HG03060 (cell line): ENCODE results near the gene MAST2.
"Not testable (repeated sequence)": the region's sequence is repeated elsewhere in the genome, so short reads cannot be mapped to it uniquely, and the experiment has no call there.

Experiments
- ATAC-seq: cut with Tn5 transposase; IDR thresholded peaks from one replicate; pipeline ENCODE4 v1.9.1; 2021; ENCODE audit warnings: low read depth, moderate number of reproducible peaks; ENCODE audit not compliant: unreplicated experiment

Gene MAST2

DNA sequence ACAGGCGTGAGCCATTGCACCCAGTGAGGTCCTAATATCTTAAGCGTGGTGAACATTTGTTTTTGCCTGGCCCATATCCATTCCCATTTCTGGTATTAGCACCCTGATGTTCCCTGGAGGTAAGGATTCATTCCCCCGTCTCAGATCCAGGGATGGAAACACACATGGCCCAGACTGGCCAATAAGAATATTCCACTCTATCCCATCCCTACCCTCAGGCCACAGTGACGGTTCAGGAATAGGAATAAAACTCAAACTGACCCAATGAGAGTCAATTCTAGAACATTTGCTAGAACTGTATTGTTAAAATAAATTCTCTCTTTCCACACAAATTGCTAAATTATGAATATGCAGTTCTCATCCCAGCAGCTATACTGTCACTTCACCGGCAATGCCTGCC is 252.9 kb downstream of the MAST2 start:
- no peak for ATAC-seq

DNA sequence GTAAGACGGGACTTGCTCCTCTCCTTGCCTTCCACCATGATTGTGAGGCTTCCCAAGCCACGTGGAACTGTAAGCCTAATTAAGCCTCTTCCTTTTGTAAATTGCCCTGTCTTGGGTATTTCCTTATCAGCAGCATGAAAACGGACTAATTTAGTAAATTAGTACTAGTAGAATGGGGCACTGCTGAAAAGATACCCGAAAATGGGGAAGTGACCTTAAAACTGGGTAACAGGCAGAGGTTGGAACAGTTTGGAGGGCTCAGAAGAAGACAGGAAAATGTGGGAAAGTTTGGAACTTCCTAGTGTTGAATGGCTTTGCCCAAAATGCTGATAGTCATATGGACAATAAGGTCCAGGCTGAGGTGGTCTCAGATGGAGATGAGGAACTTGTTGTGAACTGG is 253.8 kb downstream of the MAST2 start:
- not testable (repeated sequence) for ATAC-seq

DNA sequence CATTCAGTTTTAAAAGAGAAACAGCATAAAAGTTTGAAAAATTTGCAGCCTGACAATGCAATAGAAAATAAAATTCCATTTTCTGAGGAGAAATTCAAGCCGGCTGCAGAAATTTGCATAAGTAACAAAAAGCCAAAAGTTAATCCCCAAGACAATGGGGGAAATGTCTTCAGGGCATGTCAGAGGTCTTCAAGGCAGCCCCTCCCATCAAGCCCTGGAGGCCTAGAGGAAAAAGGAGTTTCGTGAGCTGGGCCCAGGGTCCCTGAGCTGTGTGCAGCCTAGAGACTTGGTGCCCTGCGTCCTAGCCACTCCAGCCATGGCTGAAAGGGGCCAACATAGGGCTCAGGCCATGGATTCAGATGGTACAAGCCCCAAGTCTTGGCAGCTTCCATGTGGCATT is 254.4 kb downstream of the MAST2 start:
- ATAC-seq = no peak

DNA sequence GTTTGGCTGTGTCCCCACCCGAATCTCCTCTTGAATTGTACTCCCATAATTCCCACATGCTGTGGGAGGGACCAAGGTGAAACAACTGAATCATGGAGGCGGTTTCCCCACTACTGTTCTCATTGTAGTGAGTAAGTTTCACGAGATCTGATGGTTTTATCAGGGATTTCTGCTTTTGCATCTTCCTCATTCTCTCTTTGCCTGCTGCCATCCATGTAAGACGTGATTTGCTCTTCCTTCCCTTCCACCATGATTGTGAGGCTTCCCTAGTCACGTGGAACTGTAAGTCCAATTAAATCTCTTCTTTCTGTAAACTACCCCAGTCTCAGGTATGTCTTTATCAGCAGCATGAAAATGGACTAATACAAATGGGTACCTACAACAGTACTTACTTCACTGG is 255.5 kb downstream of the MAST2 start:
- ATAC-seq = no peak

DNA sequence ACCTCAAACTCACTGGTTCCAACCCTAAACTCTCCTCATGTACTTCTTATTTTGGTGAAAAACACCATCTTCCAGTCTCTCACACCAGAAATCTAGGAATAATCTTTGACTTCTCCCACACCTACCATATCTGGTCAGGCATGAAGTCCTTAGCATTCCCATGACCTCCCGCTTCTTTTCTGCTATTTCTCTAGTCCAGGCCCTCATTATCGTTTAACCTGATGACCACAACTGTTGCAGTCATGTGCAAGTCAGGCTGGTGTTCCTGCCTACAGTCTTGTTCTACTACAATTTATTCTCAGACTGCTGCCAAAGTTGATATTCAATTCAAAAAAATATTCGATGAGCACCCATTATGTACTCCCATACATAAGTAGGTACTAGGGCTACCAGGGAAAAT is 257.7 kb downstream of the MAST2 start:
- ATAC-seq = no peak

DNA sequence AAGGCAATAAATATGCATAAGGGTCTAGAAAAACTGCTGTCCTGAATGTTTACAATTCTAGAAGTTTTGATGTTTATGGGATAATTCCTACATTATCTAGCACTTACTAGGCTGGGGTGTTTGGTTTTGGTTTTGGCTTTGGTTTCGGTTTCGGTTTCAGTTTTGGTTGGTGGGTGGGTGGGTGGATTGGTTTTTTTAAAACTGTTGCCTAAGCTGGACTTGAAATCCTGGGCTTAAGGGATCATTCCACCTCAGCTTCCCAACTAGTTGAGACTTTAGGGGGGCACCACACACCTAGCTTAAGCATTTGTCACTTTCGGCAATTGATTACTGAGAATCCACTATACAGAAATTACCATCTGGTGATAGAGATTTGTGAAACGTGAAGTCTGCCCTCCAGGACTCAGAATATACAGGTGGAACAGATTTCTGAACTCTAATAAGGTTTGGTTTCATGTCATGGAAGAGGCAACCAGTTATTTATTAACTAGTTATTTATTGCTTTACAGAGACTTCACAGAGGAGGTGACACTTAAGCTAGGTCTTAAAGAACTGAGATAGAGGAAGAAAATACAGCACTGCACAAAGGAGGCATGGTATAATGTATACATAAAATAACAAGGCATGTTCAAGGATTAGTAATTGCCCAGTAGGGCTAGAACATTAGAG is 259.4 kb downstream of the MAST2 start:
- no peak for ATAC-seq

DNA sequence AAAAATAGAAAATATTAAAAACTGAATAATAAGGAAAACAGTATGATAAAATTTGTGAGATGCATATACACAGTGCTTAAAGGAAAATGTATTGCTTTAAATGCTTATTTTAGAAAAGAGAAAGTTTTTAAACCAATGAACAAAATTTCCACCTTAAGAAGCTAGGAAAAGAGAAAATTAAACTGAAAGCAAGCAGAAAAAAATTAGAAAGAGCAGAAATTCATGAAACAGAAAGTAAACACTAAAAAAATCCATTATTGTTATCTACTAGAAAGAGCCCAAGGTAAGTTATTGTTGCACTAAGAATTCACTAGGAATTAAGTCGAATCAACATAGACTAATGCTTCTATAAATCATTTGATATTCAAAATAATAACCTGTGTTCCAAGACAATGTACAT is 261.3 kb downstream of the MAST2 start:
- no peak for ATAC-seq

DNA sequence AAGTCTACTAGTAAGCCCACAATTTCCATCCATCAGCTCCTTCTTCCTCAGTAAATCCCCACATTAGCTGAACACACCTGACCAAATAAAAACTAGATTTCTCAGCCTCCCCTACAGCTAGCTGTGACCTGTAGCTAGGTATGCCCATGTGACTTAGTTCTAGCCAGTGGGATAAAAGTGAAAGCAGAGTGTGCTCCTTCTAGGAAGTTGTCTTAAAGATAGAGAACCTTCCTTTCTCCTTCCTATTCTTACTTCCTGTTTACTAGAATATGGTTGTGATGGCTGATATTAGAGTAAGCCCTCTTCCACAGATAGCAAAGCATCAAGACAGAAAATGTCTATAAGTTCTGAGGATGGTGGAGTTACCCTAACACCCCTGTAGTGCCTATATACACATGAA is 262.0 kb downstream of the MAST2 start:
- no peak for ATAC-seq

DNA sequence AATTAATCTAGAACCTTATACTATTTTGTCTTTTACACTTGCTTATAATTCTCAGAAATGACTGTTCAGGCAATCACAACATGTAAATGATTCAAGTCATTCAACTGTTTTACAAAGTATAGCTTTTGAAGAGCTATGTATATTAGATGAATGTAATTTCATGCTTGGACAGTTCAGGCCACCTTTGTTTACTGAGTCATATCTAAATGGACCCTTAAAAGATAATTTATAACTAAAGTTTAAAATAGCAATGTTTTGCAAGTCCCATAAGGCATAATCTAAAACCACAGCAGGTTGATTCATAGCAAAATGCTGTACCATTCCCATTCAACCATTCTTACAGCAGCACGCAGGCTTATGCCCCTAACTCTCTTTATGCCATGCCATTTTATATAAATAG is 264.2 kb downstream of the MAST2 start:
- no peak for ATAC-seq

DNA sequence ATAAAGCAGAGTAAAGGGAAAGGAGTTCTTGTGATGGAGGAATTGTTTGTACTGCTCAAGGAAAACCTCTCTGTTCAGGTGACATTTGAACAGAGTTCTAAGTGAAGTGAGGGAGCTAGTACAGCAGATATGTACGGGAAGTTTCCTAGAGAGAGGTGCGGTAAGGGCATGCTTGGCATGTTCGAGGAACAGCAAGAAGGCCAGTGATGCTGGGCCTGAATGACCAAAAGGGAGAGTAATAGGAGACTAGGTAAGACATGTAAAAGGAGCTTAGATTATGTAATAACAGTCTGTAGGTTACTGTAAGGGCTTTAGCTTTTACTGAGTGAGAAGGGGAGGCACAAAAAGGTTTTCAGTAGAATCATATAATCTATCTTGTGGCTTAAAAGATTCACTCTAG is 265.1 kb downstream of the MAST2 start:
- ATAC-seq = no peak

DNA sequence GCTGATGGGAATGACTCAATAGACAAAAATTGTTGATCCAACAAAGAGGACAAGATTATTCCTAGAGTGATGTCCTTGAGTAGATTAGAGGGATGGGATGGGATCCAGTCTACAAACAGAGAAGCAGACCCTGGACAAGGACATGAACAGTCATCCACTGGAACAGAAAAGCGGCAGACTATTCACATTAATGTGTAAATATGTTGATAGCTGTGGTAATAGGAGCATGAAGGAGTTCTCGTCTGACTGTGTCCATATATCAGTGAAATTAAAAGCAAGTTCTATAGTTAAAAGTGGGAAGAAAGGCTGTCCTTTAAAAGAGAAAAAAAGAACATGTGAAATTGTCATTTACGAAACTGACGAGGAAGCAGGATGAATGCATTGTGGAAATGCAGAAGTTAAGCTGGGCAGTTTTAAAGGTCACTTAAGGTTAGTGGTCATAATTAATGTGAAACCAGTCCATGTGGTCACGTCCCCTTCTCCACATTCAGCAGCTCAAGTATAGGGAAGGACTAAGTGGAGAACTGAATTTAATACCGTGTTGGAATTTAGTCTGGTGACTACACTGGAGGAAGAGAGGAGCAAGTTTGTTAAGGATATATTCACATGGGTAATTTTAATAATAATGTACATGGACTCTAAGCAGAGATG is 266.9 kb downstream of the MAST2 start:
- no peak for ATAC-seq

DNA sequence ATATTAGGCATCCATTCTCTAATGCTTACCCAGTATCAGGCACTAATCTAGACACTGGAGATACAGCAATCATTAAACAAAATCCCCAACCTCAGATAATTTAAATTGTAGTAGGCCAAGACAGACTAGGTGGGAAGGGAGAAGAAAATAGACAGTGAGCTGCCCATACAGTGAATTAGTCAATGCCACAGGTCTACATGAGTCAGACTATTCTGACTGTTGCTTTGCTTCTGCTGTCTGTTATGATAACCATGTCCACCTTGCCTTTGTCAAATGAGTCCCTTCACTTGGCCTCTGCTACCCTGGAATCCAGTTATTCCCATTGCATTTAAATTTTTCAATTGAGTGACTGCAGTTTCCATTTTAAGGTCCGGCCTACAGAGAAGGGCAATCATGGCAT is 269.6 kb downstream of the MAST2 start:
- ATAC-seq = no peak

DNA sequence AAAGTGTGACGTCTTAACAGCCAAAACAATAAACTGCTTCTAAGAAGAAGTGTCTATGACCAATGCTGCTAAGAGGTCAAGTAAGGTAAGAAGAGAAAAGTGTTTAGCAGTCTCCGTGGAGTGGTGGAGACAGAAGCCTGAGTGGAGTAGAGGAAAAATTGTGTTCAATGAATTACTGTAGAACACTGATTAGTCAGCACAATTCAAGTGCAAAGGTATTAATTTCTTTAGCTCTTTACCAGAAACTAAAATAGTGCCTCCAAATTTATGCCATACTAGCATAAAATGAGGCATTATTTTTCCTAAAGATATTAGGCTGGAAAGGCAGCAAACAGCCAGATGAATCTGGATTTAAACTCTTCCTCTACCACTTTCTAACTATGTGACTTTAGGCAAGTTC is 272.9 kb downstream of the MAST2 start:
- ATAC-seq = no peak

DNA sequence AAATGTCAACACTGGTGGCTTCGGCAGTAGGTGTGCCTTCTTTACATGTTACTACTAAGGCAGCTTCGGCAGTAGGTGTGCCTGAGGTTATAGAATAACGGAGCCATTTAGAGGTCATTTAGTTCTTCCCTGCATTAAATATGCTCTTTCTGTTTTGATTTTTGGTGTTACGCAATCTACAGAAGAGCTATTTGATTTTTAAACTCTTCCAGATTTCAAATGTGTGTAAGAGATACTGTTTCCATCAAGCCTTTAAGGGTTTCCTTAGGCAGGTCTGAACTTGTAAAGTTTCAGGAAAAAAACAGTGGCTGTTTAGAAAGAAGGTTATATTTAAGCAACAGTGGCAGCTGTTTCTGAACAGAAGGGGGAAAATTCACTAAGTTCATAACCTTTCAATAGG is 274.2 kb downstream of the MAST2 start:
- no peak for ATAC-seq

DNA sequence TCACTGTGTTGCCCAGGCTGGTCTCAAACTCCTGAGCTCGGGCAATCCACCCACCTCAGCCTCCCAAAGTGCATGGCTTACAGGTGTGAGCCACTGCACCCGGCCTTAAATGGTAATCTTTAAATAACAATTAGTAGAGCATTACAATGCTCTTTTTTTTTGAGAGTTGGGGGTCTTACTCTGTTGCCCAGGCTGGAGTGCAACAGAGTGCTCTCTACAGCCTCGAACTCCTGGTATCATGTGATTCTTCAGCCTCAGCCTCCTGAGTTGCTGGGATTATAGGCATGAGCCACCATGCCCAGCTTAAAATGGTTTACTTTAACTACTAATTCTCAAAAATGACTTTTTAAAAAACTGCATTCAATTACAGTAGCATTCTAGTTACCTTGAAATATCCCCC is 276.8 kb downstream of the MAST2 start:
- no peak for ATAC-seq

DNA sequence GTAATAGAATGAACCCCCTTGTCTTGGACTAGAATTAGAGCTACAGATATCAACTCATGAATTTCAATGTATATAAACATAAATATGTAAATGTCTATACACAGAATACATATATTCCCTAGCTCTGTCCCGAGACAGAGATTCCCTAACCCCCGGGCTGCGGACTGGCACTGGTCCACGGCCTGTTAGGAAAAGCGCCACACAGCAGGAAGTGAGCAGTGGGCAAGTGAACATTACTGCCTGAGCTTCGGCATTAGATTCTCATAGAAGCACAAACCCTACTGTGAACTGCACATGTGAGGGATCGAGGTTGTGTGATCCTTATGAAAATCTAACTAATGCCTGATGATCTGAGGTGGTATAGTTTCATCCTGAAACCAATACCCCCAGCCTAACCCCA is 277.8 kb downstream of the MAST2 start:
- no peak for ATAC-seq

DNA sequence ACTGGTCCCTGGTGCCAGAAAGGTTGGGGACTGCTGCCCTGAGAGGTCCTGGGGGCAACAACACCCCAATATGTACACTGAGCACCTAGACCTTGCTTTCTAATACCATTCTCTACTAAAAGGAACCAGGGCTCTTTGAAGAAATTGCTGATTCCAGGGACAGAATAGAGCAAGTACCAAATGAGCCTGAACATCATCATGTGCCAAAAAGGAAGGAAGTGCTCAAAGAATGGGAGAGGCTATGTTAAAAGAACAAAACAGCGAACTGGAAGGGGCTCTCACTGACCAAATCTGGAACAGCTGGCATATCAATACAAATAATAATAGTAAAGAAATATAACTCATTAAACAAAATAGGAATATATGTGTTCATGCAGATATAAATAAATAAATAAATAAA is 278.2 kb downstream of the MAST2 start:
- no peak for ATAC-seq

DNA sequence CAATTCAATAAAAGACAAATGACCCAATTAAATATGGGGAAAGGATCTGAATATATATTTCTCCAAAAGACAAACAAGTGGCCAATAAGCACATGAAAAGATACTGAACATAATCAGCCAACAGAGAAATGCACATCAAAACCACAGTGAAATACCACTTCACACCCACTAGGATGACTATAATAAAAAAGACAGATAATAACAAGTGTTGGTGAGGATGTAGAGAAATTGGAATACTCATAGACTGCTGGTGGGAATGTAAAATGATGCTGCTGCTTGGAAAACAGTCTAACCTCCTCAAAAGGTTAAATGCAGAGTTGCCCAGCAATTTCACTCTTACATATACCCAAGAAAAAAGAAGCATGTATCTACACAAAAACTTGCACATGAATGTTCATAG is 280.2 kb downstream of the MAST2 start:
- no peak for ATAC-seq

DNA sequence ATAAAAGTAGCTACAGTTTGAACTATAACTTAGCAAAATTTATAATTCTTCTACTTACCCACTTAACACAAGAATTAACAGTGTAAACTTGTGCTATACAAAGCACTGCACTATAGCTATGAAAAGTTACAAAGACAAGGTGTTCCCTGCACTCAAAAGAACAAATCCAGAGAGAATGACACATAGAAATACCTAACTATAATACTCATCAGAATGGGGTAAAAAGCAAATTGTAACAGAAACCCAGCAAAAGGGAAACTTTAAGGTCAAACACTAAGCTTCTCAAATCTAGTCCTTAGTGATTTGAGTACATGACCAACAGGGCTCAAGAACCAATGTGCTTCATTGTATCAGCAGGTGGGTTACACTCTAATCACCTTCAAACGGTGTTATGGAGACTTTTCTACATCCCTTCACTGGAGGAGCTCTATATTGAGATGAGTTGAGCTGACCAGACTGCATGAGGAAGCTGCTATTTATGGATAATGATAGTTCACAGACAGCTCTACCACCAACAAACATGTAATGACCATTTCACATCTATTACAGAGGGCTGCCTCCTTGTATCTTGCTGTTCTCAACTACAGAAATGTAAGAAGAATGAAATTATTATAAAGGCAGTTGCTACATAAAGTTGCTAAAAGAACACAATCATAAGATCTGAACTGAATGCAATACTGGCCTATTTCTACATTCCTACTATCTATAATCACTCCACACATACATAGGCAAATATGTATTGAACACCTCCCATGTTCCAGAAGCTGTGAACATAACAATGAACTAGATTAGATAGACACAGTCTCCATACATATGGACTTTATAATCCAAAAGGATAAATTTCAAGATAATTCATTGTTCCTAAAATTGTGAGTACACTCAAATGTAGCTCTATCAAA is 281.4 kb downstream of the MAST2 start:
- no peak for ATAC-seq
